Neural progenitor cell (in vitro differentiated cells): ENCODE measurements around the gene PLOD1. TPM values are rescaled to one million over a fixed set of nuclear protein-coding genes. Genes with fewer than 3 reads are reported as not detected.

Source experiments
- DNase-seq: peaks from one replicate; pipeline ENCODE4 v3.0.0-alpha.2; 2016; ENCODE audit warnings: low spot score
- H2AFZ ChIP-seq: fragments of 200-600 bp; sonication (generic); replicated peaks from 2 replicates; pipeline ENCODE4 v1.6.1; 2016; ENCODE audit warnings: antibody characterized with exemption
- H3F3A ChIP-seq: fragments of 200-600 bp; sonication (generic); 2 replicates; pipeline ENCODE4 v1.6.1; 2016; ENCODE audit warnings: antibody characterized with exemption, low read depth
- H3K27ac ChIP-seq: fragments of 200-600 bp; sonication (generic); 2 replicates; pipeline ENCODE4 v1.5.1; 2016; ENCODE audit warnings: mild to moderate bottlenecking
- H3K27me3 ChIP-seq: fragments of 200-600 bp; sonication (generic); 2 replicates; pipeline ENCODE4 v1.6.1; 2016; ENCODE audit warnings: mild to moderate bottlenecking, moderate library complexity
- H3K36me3 ChIP-seq: fragments of 200-600 bp; sonication (generic); 2 replicates; pipeline ENCODE4 v1.5.1; 2016
- H3K4me1 ChIP-seq: fragments of 200-600 bp; sonication (generic); 2 replicates; pipeline ENCODE4 v1.6.1; 2016; ENCODE audit warnings: mixed run types
- H3K4me2 ChIP-seq: fragments of 200-600 bp; sonication (generic); 2 replicates; pipeline ENCODE4 v1.6.1; 2016
- H3K4me3 ChIP-seq: fragments of 200-600 bp; sonication (generic); 2 replicates; pipeline ENCODE4 v1.5.1; 2016
- H3K79me2 ChIP-seq: fragments of 200-600 bp; sonication (generic); 2 replicates; pipeline ENCODE4 v1.6.1; 2016; ENCODE audit warnings: low read depth
- H3K9ac ChIP-seq: fragments of 200-600 bp; sonication (generic); 2 replicates; pipeline ENCODE4 v1.6.1; 2016
- H3K9me3 ChIP-seq: fragments of 200-600 bp; sonication (generic); 2 replicates; pipeline ENCODE4 v1.5.1; 2016; ENCODE audit warnings: low read depth
- H4K20me1 ChIP-seq: fragments of 200-600 bp; sonication (generic); 2 replicates; pipeline ENCODE4 v1.6.1; 2016; ENCODE audit warnings: low read depth
- H3K27ac Mint-ChIP-seq: 3 replicates; pipeline ENCODE4 v1.8.0; 2021; ENCODE audit warnings: mixed read lengths
- H3K27me3 Mint-ChIP-seq: 2 replicates; pipeline ENCODE4 v1.8.0; 2022; ENCODE audit warnings: low read depth, mild to moderate bottlenecking, inconsistent platforms, moderate library complexity, mixed read lengths; ENCODE audit not compliant: insufficient read depth
- H3K36me3 Mint-ChIP-seq: 3 replicates; pipeline ENCODE4 v1.8.0; 2021; ENCODE audit warnings: mixed read lengths
- H3K4me1 Mint-ChIP-seq: 3 replicates; pipeline ENCODE4 v1.8.0; 2021; ENCODE audit warnings: mixed read lengths
- H3K4me3 Mint-ChIP-seq: 3 replicates; pipeline ENCODE4 v1.8.0; 2021; ENCODE audit warnings: mild to moderate bottlenecking, moderate library complexity, mixed read lengths
- H3K9me3 Mint-ChIP-seq: 3 replicates; pipeline ENCODE4 v1.8.0; 2020; ENCODE audit warnings: mixed read lengths
- CTCF ChIP-seq: fragments of 200-600 bp; sonication (generic); IDR thresholded peaks from 2 replicates; pipeline ENCODE4 v1.5.1; 2017; ENCODE audit warnings: antibody characterized with exemption, mild to moderate bottlenecking
- EZH2 ChIP-seq: fragments of 200-600 bp; sonication (generic); IDR thresholded peaks from 2 replicates; pipeline ENCODE4 v1.6.1; 2017; ENCODE audit warnings: antibody characterized with exemption, mild to moderate bottlenecking, moderate library complexity
- EZH2phosphoT487 ChIP-seq: fragments of 200-600 bp; sonication (generic); IDR thresholded peaks from 2 replicates; pipeline ENCODE4 v1.6.1; 2017; ENCODE audit warnings: antibody characterized with exemption
- total RNA-seq: library from RNA; depleted of rRNA; stranded (reverse); fragments of >200 nt; gene quantifications from 2 replicates; pipeline ENCODE4 v1.2.3, GENCODE V29; 2015; ENCODE audit warnings: low replicate concordance

The PLOD1 gene
- total RNA-seq, 1 donor from 2014 or later, result 27.2 TPM

- no peaks in the 10 kb centered on the region for H3K9me3 ChIP-seq
- no peak for TF ChIP-seq CTCF
- no peak for TF ChIP-seq EZH2phosphoT487
- peak within 1 kb of the TSS; percentile 95 for H3K4me3 Mint-ChIP-seq
- peaks cover 4% of the 10 kb centered on the region for H3K4me1 ChIP-seq
- H3K27ac ChIP-seq, result peak within 1 kb of the TSS; percentile 72
- peaks cover 6% of the 10 kb centered on the region for H3K27me3 Mint-ChIP-seq
- peak within 1 kb of the TSS; percentile 79 for H3K9ac ChIP-seq
- H3K27ac Mint-ChIP-seq, result peak within 1 kb of the TSS; percentile 99
- H3K36me3 Mint-ChIP-seq, result peaks cover 11% of the 10 kb centered on the region
- DNase-seq, result peak; percentile 100
- H3K4me1 Mint-ChIP-seq, result peaks cover 26% of the 10 kb centered on the region
- no peaks in the 10 kb centered on the region for H3K27me3 ChIP-seq
- peaks cover 14% of the 10 kb centered on the region for H4K20me1 ChIP-seq
- peaks cover 9% of the 10 kb centered on the region for H3F3A ChIP-seq
- H2AFZ ChIP-seq, result peak within 1 kb of the TSS; percentile 35
- H3K4me2 ChIP-seq, result peak within 1 kb of the TSS; percentile 92
- H3K4me3 ChIP-seq, result peak within 1 kb of the TSS; percentile 57
- no peaks in the 10 kb centered on the region for H3K9me3 Mint-ChIP-seq
- H3K36me3 ChIP-seq, result no peaks in the 10 kb centered on the region
- peaks cover 46% of the 10 kb centered on the region for H3K79me2 ChIP-seq
Measured at GRCh38 chr1:11979851-11980675, 45.5 kb downstream of the PLOD1 start, which contains the start of gene MFN2. MFN2 (plus strand) TSS chr1:11980444; CDS start chr1:11989169, 8,725 bp downstream.

GRCh38 chr1:11980676-11980972, 46.1 kb downstream of the PLOD1 start:
- Histone ChIP-seq H4K20me1 (peaks cover 14% of the 10 kb centered on the region), H3K9me3 (no peaks in the 10 kb centered on the region), H3F3A (peaks cover 9% of the 10 kb centered on the region), H3K4me3 (peak overlapping the region; percentile 57), H3K9ac (peak overlapping the region; percentile 79), H3K4me1 (peaks cover 4% of the 10 kb centered on the region), H3K4me2 (peak overlapping the region; percentile 92), H2AFZ (peak overlapping the region; percentile 35), H3K27me3 (no peaks in the 10 kb centered on the region), H3K27ac (peak overlapping the region; percentile 72), H3K36me3 (no peaks in the 10 kb centered on the region), H3K79me2 (peaks cover 48% of the 10 kb centered on the region)
- no peak for DNase-seq
- peaks cover 26% of the 10 kb centered on the region for H3K4me1 Mint-ChIP-seq
- H3K27me3 Mint-ChIP-seq, result peaks cover 6% of the 10 kb centered on the region
- H3K4me3 Mint-ChIP-seq, result peak overlapping the region; percentile 95
- H3K9me3 Mint-ChIP-seq, result no peaks in the 10 kb centered on the region
- peak overlapping the region; percentile 92 for H3K27ac Mint-ChIP-seq
- peaks cover 11% of the 10 kb centered on the region for H3K36me3 Mint-ChIP-seq
- TF ChIP-seq EZH2phosphoT487, result no peak
- no peak for TF ChIP-seq EZH2
- TF ChIP-seq CTCF, result no peak

GRCh38 chr1:11981378-11982009, 47.0 kb downstream of the PLOD1 start:
- Histone ChIP-seq H3K4me3 (peak overlapping the region; percentile 57), H3K79me2 (peaks cover 56% of the 10 kb centered on the region), H3K27ac (no peak overlapping the region), H3K4me1 (peaks cover 4% of the 10 kb centered on the region), H3K36me3 (no peaks in the 10 kb centered on the region), H3K9me3 (no peaks in the 10 kb centered on the region), H3F3A (peaks cover 9% of the 10 kb centered on the region), H3K27me3 (no peaks in the 10 kb centered on the region), H3K9ac (no peak overlapping the region), H4K20me1 (peaks cover 14% of the 10 kb centered on the region), H3K4me2 (peak overlapping the region; percentile 92), H2AFZ (no peak overlapping the region)
- no peak overlapping the region for H3K27ac Mint-ChIP-seq
- H3K4me3 Mint-ChIP-seq, result peak overlapping the region; percentile 95
- no peak for DNase-seq
- H3K4me1 Mint-ChIP-seq, result peaks cover 29% of the 10 kb centered on the region
- no peak for TF ChIP-seq EZH2phosphoT487
- TF ChIP-seq CTCF, result no peak
- TF ChIP-seq EZH2, result no peak
- H3K9me3 Mint-ChIP-seq, result no peaks in the 10 kb centered on the region
- peaks cover 13% of the 10 kb centered on the region for H3K36me3 Mint-ChIP-seq
- peaks cover 6% of the 10 kb centered on the region for H3K27me3 Mint-ChIP-seq
